ENCODE results near the gene CISD1.

DNA sequence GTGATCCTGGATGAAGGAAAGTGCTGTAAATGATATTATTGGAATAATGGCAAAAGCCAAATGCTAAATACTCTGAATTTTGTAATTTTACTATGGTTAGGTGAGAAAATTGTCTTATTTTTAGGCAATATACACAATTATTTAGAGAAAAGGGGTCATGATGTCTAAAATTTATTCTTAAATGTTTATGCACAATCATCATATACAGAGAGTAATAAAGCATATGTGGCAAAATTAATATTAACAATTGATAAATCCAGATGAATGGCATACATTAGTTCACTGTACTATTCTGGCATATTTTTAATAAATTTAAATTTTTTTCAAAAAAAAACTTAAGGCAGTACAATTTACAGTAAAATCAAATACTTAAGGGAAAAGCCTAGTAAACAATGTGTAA lies 8.6 kb upstream of the CISD1 start:
- TF ChIP-seq CTCF (IDR thresholded peaks at IDR 0.05) (no peak), EP300 (IDR thresholded peaks at IDR 0.05) (no peak)
